Measurements from ENCODE around the gene NCS1. TPM values are rescaled to one million over a fixed set of nuclear protein-coding genes. Genes with fewer than 3 reads are reported as not detected.

Gene NCS1
- total and polyA plus RNA-seq, 12 donors, result 4.0 to 87.6 (median 34.3) TPM

DNA sequence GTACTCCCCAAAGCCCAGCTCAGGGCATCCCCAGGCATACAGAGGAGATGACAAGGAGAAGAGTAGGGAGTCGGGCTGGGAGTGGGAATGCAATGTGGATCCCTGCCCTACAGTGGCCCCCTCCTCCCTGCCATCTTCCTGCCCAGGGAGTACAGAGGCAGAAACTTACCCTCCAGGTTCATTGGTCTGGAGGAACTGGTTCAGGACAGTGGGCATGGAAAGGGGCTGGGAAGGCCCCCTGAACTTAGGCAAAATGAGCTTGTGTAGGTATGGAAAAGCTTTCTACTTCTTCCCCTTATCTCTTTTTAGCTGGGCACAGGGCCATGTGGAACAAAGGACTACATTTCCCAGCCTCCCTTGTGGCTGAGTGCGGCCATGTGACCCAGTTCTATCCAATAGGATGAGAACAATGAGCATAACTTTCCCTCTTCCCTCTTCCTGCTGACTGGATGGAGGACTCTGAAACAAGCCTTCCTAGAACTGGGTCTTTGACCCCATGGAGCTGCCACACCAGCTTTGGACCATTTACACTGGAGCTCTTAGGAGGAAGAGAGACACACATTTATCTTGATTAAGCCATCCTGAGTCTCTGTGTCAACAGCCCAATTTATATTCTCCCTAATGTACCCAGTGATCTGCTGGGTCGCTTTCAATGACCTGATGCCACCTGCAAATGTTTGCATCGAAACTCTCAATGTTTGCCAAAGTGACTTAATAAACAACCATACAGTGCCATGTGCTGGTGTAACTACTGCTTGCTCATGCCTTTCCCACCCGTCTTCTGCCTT is 68.4 kb downstream of the NCS1 start:
- Histone ChIP-seq H3K9me3 (replicated peaks in 1 of 3) (no peaks in the 10 kb centered on the region), H3K4me1 (replicated peaks in 1 of 2) (peaks cover 9 to 18% of the 10 kb centered on the region in 2 donors), H3K27me3 (no peaks in the 10 kb centered on the region), H3K36me3 (replicated peaks in 1 of 2) (no peaks in the 10 kb centered on the region), H3K4me3 (no peak overlapping the region), H3K27ac (peak overlapping the region; percentile 32 to 85 (median 65))
- intact Hi-C loops (cut with DNase I), result no loop called here
- peak; percentile 79 to 93 (median 89) for DNase-seq
- no peak for TF ChIP-seq POLR2A (IDR thresholded peaks at IDR 0.05)
- TF ChIP-seq, protein P1, sequence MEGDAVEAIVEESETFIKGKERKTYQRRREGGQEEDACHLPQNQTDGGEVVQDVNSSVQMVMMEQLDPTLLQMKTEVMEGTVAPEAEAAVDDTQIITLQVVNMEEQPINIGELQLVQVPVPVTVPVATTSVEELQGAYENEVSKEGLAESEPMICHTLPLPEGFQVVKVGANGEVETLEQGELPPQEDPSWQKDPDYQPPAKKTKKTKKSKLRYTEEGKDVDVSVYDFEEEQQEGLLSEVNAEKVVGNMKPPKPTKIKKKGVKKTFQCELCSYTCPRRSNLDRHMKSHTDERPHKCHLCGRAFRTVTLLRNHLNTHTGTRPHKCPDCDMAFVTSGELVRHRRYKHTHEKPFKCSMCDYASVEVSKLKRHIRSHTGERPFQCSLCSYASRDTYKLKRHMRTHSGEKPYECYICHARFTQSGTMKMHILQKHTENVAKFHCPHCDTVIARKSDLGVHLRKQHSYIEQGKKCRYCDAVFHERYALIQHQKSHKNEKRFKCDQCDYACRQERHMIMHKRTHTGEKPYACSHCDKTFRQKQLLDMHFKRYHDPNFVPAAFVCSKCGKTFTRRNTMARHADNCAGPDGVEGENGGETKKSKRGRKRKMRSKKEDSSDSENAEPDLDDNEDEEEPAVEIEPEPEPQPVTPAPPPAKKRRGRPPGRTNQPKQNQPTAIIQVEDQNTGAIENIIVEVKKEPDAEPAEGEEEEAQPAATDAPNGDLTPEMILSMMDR (IDR thresholded peaks at IDR 0.05), result no peak
- 65 to 80% (median 70%) methylated on average over 5 of the region's 5 CpGs for WGBS, 4 donors

DNA sequence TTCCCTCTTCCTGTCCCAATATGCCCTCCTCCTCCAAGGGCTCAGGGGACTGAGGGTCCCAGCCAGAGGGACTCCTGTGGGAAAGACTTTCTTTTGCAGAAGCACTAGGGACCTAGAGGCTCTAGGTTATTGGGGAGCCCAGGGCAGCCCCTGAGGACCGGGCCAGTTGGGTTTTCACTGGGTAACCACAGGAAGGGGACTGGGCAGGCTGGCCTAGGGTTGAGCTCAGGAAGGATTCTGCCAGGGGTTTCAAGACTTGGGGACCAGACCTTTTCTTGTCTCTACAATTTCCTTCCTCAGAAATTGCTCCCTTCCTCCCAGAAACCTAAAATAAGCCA is 69.0 kb downstream of the NCS1 start:
- no peaks in the 10 kb centered on the region for H3K27me3 ChIP-seq
- H3K4me3 ChIP-seq, result no peak overlapping the region
- no peaks in the 10 kb centered on the region for H3K36me3 ChIP-seq (replicated peaks in 1 of 2)
- 78 to 88% methylated on average over 1 of the region's 1 CpG; no CpG with 5 or more reads in 2 of the 4 donors for WGBS, 4 donors
- H3K27ac ChIP-seq, result peak overlapping the region in 3 of 5 donors; percentile 65 to 85 (median 69)
- TF ChIP-seq, protein P1 (IDR thresholded peaks at IDR 0.05), result no peak
- TF ChIP-seq POLR2A (IDR thresholded peaks at IDR 0.05), result no peak
- H3K4me1 ChIP-seq (replicated peaks in 1 of 2), result peaks cover 9 to 12% of the 10 kb centered on the region in 2 donors
- no peaks in the 10 kb centered on the region for H3K9me3 ChIP-seq (replicated peaks in 1 of 3)
- intact Hi-C loops (cut with DNase I), result no loop called here
- DNase-seq, result no peak

DNA sequence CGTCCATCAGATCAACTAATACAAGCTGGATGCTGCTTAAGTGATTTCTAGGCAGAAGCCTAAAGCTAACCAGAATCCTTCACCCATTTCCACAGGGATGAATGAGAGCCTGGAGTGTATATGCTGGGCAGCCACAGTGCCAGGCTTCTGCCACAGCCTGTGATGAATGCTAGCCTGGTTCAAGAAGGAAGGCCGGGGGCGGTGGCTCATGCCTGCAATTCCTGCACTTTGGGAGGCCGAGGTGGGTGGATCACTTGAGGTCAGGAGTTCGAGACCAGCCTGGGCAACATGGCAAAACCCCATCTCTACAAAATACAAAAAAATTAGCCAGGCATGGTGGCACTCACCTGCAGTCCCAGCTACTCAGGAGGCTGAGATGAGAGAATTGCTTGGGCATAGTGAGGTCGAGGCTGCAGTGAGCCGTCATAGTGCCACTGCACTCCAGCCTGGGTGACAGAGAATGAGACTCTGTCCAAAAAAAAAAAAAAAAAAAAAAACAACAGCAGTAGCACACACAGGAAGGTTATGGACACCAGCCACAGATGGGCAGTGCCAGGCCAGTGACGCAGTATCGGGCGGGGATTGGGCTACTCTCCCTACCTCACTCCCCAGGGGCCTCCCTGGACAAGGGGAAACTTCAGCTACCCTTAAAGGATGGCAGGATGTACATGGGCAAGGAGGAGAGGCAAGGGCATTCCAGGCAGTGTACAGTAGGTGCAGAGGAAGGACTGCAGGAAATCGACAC is 70.2 kb downstream of the NCS1 start:
- no peaks in the 10 kb centered on the region for H3K27me3 ChIP-seq
- H3K4me3 ChIP-seq, result peak overlapping the region in 1 of 4 donors; percentile 14
- TF ChIP-seq, protein P1 (IDR thresholded peaks at IDR 0.05), result no peak
- no peak for TF ChIP-seq POLR2A (IDR thresholded peaks at IDR 0.05)
- H3K27ac ChIP-seq, result peak overlapping the region; percentile 40 to 90 (median 63)
- 54 to 66% (median 59%) methylated on average over 10 to 11 of the region's 11 CpGs for WGBS, 4 donors
- H3K4me1 ChIP-seq (replicated peaks in 1 of 2), result peaks cover 9 to 10% of the 10 kb centered on the region in 2 donors
- H3K36me3 ChIP-seq (replicated peaks in 1 of 2), result no peaks in the 10 kb centered on the region
- intact Hi-C loops (cut with DNase I), result no loop called here
- DNase-seq, result peak; percentile 77 to 87 (median 86)
- H3K9me3 ChIP-seq (replicated peaks in 1 of 3), result no peaks in the 10 kb centered on the region
